ENCODE measurements around the gene ARL6IP1.

Gene ARL6IP1

GRCh38 chr16:18792836-18793433 is 8.4 kb downstream of the ARL6IP1 start:
- Histone ChIP-seq H3K9me2 (ENCODE audit: low read depth, low read length) (no peaks in the 10 kb centered on the region), H3K79me2 (ENCODE audit: insufficient read depth, low read length) (peaks cover 29% of the 10 kb centered on the region), H3K9ac (ENCODE audit: low read length) (no peak overlapping the region), H3K4me2 (ENCODE audit: low read length) (no peak overlapping the region), H4K20me1 (ENCODE audit: insufficient read depth, low read length) (no peaks in the 10 kb centered on the region), H3F3A (ENCODE audit: insufficient read depth, low read length) (peaks cover 14% of the 10 kb centered on the region; the same call in 1 of the 2 replicates), H3K4me1 (ENCODE audit: insufficient read depth, low read length, severe bottlenecking) (peaks cover 15% of the 10 kb centered on the region), H3K9me3 (ENCODE audit: low read length) (no peaks in the 10 kb centered on the region), H3K27ac (ENCODE audit: low read depth, low read length, poor library complexity, severe bottlenecking) (no peak overlapping the region), H3K36me3 (ENCODE audit: insufficient read depth, low read length) (peaks cover 91% of the 10 kb centered on the region), H3K4me3 (ENCODE audit: low read depth, low read length, poor library complexity, severe bottlenecking) (no peak overlapping the region), H3K27me3 (ENCODE audit: insufficient read depth, low read length) (no peaks in the 10 kb centered on the region), H2AFZ (ENCODE audit: low read length) (no peak overlapping the region)
- TF ChIP-seq EZH2 (IDR thresholded peaks at IDR 0.05; ENCODE audit: borderline replicate concordance, low read length) (no peak), CTCF (IDR thresholded peaks at IDR 0.05; ENCODE audit: low read length) (no peak)

GRCh38 chr16:18789850-18790706 is 11.3 kb downstream of the ARL6IP1 start, which contains the start of gene RPS15A:
Gene RPS15A, minus strand, starts transcription at chr16:18790334. Its CDS starts 1,221 bp downstream, at chr16:18789113.
- Histone ChIP-seq H3K4me1 (ENCODE audit: insufficient read depth, low read length, severe bottlenecking) (peaks cover 43% of the 10 kb centered on the region), H3K79me2 (ENCODE audit: insufficient read depth, low read length) (peaks cover 50% of the 10 kb centered on the region), H3F3A (ENCODE audit: insufficient read depth, low read length) (peaks cover 14% of the 10 kb centered on the region; the same call in 1 of the 2 replicates), H3K9ac (ENCODE audit: low read length) (peak within 1 kb of the TSS; percentile 98), H3K4me2 (ENCODE audit: low read length) (peak within 1 kb of the TSS; percentile 79), H3K9me2 (ENCODE audit: low read depth, low read length) (no peaks in the 10 kb centered on the region), H3K27ac (ENCODE audit: low read depth, low read length, poor library complexity, severe bottlenecking) (peak within 1 kb of the TSS; percentile 47), H3K27me3 (ENCODE audit: insufficient read depth, low read length) (no peaks in the 10 kb centered on the region), H3K9me3 (ENCODE audit: low read length) (no peaks in the 10 kb centered on the region), H3K4me3 (ENCODE audit: low read depth, low read length, poor library complexity, severe bottlenecking) (peak within 1 kb of the TSS; percentile 98), H4K20me1 (ENCODE audit: insufficient read depth, low read length) (peaks cover 5% of the 10 kb centered on the region; the same call in 1 of the 2 replicates), H3K36me3 (ENCODE audit: insufficient read depth, low read length) (peaks cover 92% of the 10 kb centered on the region), H2AFZ (ENCODE audit: low read length) (no peak within 1 kb of the TSS)
- TF ChIP-seq CTCF (IDR thresholded peaks at IDR 0.05; ENCODE audit: low read length) = no peak
- TF ChIP-seq EZH2 (IDR thresholded peaks at IDR 0.05; ENCODE audit: borderline replicate concordance, low read length) = no peak

- H3F3A ChIP-seq (ENCODE audit: insufficient read depth, low read length) = peaks cover 14% of the 10 kb centered on the region; the same call in 1 of the 2 replicates
- no peaks in the 10 kb centered on the region for H3K27me3 ChIP-seq (ENCODE audit: insufficient read depth, low read length)
- H3K9ac ChIP-seq (ENCODE audit: low read length) = peak overlapping the region; percentile 98
- H3K9me3 ChIP-seq (ENCODE audit: low read length) = no peaks in the 10 kb centered on the region
- H3K4me3 ChIP-seq (ENCODE audit: low read depth, low read length, poor library complexity, severe bottlenecking) = peak overlapping the region; percentile 98
- H2AFZ ChIP-seq (ENCODE audit: low read length) = no peak overlapping the region
- H3K36me3 ChIP-seq (ENCODE audit: insufficient read depth, low read length) = peaks cover 92% of the 10 kb centered on the region
- peak overlapping the region; percentile 79 for H3K4me2 ChIP-seq (ENCODE audit: low read length)
- H3K79me2 ChIP-seq (ENCODE audit: insufficient read depth, low read length) = peaks cover 56% of the 10 kb centered on the region
- H3K9me2 ChIP-seq (ENCODE audit: low read depth, low read length) = no peaks in the 10 kb centered on the region
- peaks cover 5% of the 10 kb centered on the region; the same call in 1 of the 2 replicates for H4K20me1 ChIP-seq (ENCODE audit: insufficient read depth, low read length)
- H3K27ac ChIP-seq (ENCODE audit: low read depth, low read length, poor library complexity, severe bottlenecking) = peak overlapping the region; percentile 47
- no peak for TF ChIP-seq CTCF (IDR thresholded peaks at IDR 0.05; ENCODE audit: low read length)
- TF ChIP-seq EZH2 (IDR thresholded peaks at IDR 0.05; ENCODE audit: borderline replicate concordance, low read length) = no peak
- H3K4me1 ChIP-seq (ENCODE audit: insufficient read depth, low read length, severe bottlenecking) = peaks cover 46% of the 10 kb centered on the region
These were observed 11.9 kb downstream of the ARL6IP1 start for GRCh38 chr16:18789515-18789849.

Measured in OCI-LY1 (cell line).